ENCODE measurements around the gene MYO18A.

DNA sequence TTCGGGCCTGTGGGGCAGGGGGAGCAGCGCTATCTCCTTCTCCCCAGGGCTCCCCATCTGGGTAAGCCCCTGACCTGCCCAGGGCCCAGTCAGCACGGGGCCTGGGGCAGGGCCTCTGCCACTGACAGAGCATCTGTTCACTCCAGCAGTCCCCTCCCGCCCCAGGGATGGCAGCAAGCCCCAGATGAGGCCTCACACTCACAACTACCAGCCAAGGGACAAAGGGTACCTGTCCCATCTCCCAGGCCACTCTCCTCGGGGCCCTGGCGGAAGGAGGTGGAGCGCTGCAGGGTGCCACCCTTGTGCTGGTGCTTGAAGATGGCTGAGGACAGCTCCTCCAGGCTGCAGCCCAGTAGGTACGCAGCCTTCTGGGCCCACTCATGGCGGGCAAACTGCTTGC is 64.8 kb downstream of the MYO18A start:
- TF ChIP-seq, protein P1, sequence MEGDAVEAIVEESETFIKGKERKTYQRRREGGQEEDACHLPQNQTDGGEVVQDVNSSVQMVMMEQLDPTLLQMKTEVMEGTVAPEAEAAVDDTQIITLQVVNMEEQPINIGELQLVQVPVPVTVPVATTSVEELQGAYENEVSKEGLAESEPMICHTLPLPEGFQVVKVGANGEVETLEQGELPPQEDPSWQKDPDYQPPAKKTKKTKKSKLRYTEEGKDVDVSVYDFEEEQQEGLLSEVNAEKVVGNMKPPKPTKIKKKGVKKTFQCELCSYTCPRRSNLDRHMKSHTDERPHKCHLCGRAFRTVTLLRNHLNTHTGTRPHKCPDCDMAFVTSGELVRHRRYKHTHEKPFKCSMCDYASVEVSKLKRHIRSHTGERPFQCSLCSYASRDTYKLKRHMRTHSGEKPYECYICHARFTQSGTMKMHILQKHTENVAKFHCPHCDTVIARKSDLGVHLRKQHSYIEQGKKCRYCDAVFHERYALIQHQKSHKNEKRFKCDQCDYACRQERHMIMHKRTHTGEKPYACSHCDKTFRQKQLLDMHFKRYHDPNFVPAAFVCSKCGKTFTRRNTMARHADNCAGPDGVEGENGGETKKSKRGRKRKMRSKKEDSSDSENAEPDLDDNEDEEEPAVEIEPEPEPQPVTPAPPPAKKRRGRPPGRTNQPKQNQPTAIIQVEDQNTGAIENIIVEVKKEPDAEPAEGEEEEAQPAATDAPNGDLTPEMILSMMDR (IDR thresholded peaks at IDR 0.05 in 4 of 5, conservative IDR thresholded peaks at IDR 0.05 in 1 of 5) = no peak
- no peak for TF ChIP-seq POLR2A (IDR thresholded peaks at IDR 0.05)

Data from gastrocnemius medialis (tissue), 4 donors.